SU-DHL-6 (cell line): ENCODE results near the gene UXS1.

ENCODE experiments used
- H2AFZ ChIP-seq: fragments of 200-600 bp; sonication (generic); 2 replicates; pipeline ENCODE4 v1.6.1; 2014; ENCODE audit warnings: low read depth, mild to moderate bottlenecking, moderate library complexity, mixed read lengths, antibody characterized with exemption, low read length; ENCODE audit not compliant: severe bottlenecking
- H3F3A ChIP-seq: fragments of 200-600 bp; shearing (Covaris generic); 2 replicates; pipeline ENCODE4 v1.6.0; 2016; ENCODE audit warnings: antibody characterized with exemption, mild to moderate bottlenecking; ENCODE audit not compliant: insufficient read depth
- H3K27ac ChIP-seq: fragments of 200-600 bp; sonication (generic); 2 replicates; pipeline ENCODE4 v1.5.1; 2016; ENCODE audit warnings: low read depth, mild to moderate bottlenecking, low read length, moderate library complexity, mixed read lengths
- H3K27me3 ChIP-seq: fragments of 200-600 bp; sonication (generic), shearing (Covaris generic); 2 replicates; pipeline ENCODE4 v1.6.0; 2014; ENCODE audit warnings: mild to moderate bottlenecking, low read length
- H3K36me3 ChIP-seq: fragments of 200-600 bp; sonication (generic); 2 replicates; pipeline ENCODE4 v1.6.1; 2014; ENCODE audit warnings: mild to moderate bottlenecking, low read length, mixed read lengths
- H3K4me2 ChIP-seq: fragments of 300-600, 200-600 bp; shearing (Covaris generic), sonication (generic); 2 replicates; pipeline ENCODE4 v1.6.0; 2014; ENCODE audit warnings: low read length, low read depth, mild to moderate bottlenecking; ENCODE audit not compliant: poor library complexity, severe bottlenecking
- H3K4me3 ChIP-seq: fragments of 200-600 bp; sonication (generic); 2 replicates; pipeline ENCODE4 v1.5.1; 2014; ENCODE audit warnings: antibody characterized with exemption, low read length, mild to moderate bottlenecking, mixed read lengths; ENCODE audit not compliant: insufficient read depth, poor library complexity, severe bottlenecking
- H3K79me2 ChIP-seq: fragments of 200-600 bp; sonication (generic); 2 replicates; pipeline ENCODE4 v1.6.1; 2014; ENCODE audit warnings: mild to moderate bottlenecking, low read length, moderate library complexity; ENCODE audit not compliant: insufficient read depth
- H3K9ac ChIP-seq: fragments of 200-600 bp; sonication (generic); 2 replicates; pipeline ENCODE4 v1.7.0; 2014; ENCODE audit warnings: mild to moderate bottlenecking, low read length
- H3K9me2 ChIP-seq: fragments of 200-600 bp; sonication (generic); replicated peaks from 2 replicates; pipeline ENCODE4 v1.6.1; 2014; ENCODE audit warnings: low read length; ENCODE audit not compliant: insufficient read depth
- H3K9me3 ChIP-seq: fragments of 200-600 bp; sonication (generic); 2 replicates; pipeline ENCODE4 v1.6.1; 2014; ENCODE audit warnings: low read length, mixed read lengths; ENCODE audit not compliant: insufficient read depth
- H4K20me1 ChIP-seq: fragments of 200-600 bp; sonication (generic); 2 replicates; pipeline ENCODE4 v1.6.1; 2014; ENCODE audit warnings: low read depth, mild to moderate bottlenecking, antibody characterized with exemption, low read length, moderate library complexity, mixed read lengths
- CTCF ChIP-seq: fragments of 200-600 bp; sonication (generic); IDR thresholded peaks from one replicate; pipeline ENCODE4 v1.5.1; 2017; ENCODE audit warnings: antibody characterized with exemption, mild to moderate bottlenecking, low read length, moderate library complexity; ENCODE audit not compliant: insufficient read depth, poor library complexity, severe bottlenecking
- EZH2phosphoT487 ChIP-seq: fragments of 200-600 bp; sonication (generic), shearing (Covaris generic); conservative IDR thresholded peaks from 2 replicates; pipeline ENCODE4 v1.6.1; 2018; ENCODE audit warnings: mild to moderate bottlenecking, antibody characterized with exemption, low read length, moderate library complexity, mixed read lengths

The UXS1 gene

DNA sequence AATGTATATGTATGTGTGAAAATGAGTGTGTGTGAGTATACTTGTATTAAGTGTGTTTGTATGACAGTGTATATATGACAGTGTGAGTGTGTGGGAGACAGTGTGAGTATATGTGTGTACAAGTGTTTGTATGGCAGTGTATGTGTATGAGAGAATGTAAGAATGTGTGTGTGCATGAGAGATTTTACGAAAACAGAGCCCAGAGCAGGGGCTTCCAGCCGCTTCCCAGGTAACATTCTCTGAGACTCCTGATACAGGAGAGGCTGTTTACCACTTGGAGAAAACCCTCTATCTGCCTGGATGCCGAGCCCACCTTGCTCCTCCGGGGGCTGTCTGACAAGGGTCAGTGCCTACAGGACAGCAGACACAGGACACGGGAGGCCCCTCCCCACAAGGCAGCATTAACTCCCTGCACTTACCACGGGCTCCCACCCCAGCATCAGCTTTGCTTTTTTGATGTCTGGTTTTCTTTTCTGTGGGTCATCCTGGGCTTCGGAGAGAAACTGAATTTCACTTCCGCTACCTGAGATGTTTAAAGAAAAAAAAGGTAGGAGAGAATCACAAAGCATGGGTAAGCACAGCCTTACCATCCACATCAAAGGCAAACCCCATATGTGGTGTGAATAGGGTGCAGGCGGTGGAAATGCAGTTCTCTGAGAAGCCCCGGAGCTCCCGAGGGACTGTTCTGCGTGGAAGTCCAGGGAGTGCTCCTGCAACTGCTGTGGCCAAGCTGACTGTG is 97.6 kb downstream of the UXS1 start:
- no peak overlapping the region for H3K4me2 ChIP-seq
- no peaks in the 10 kb centered on the region for H4K20me1 ChIP-seq
- no peak overlapping the region for H3K9ac ChIP-seq
- no peaks in the 10 kb centered on the region for H3K9me2 ChIP-seq
- H3K4me3 ChIP-seq: no peak overlapping the region
- H3K27ac ChIP-seq: no peak overlapping the region
- no peaks in the 10 kb centered on the region for H3K9me3 ChIP-seq
- no peaks in the 10 kb centered on the region for H3K27me3 ChIP-seq
- no peak overlapping the region for H2AFZ ChIP-seq
- H3F3A ChIP-seq: no peaks in the 10 kb centered on the region
- TF ChIP-seq CTCF: no peak
- no peak for TF ChIP-seq EZH2phosphoT487
- H3K36me3 ChIP-seq: no peaks in the 10 kb centered on the region
- H3K79me2 ChIP-seq: no peaks in the 10 kb centered on the region

GRCh38 chr2:106095478-106096298 is 98.4 kb downstream of the UXS1 start:
- Histone ChIP-seq H3K9ac (no peak overlapping the region), H3K9me3 (no peaks in the 10 kb centered on the region), H3F3A (no peaks in the 10 kb centered on the region), H3K27me3 (no peaks in the 10 kb centered on the region), H2AFZ (no peak overlapping the region), H3K79me2 (no peaks in the 10 kb centered on the region), H3K4me3 (no peak overlapping the region), H3K36me3 (no peaks in the 10 kb centered on the region), H3K4me2 (no peak overlapping the region), H3K9me2 (no peaks in the 10 kb centered on the region), H4K20me1 (no peaks in the 10 kb centered on the region), H3K27ac (no peak overlapping the region)
- TF ChIP-seq CTCF: no peak
- no peak for TF ChIP-seq EZH2phosphoT487

GRCh38 chr2:106094131-106094841 is 99.8 kb downstream of the UXS1 start:
- no peak overlapping the region for H3K4me3 ChIP-seq
- no peak for TF ChIP-seq CTCF
- no peak for TF ChIP-seq EZH2phosphoT487
- no peak overlapping the region for H2AFZ ChIP-seq
- no peak overlapping the region for H3K4me2 ChIP-seq
- no peaks in the 10 kb centered on the region for H3K9me2 ChIP-seq
- no peaks in the 10 kb centered on the region for H3F3A ChIP-seq
- no peaks in the 10 kb centered on the region for H3K36me3 ChIP-seq
- H3K27ac ChIP-seq: no peak overlapping the region
- no peak overlapping the region for H3K9ac ChIP-seq
- no peaks in the 10 kb centered on the region for H3K9me3 ChIP-seq
- H3K79me2 ChIP-seq: no peaks in the 10 kb centered on the region
- no peaks in the 10 kb centered on the region for H3K27me3 ChIP-seq
- H4K20me1 ChIP-seq: no peaks in the 10 kb centered on the region
